GM12878 (cell line): ENCODE measurements around the gene STX8. TPM values are rescaled to one million over a fixed set of nuclear protein-coding genes. Genes with fewer than 3 reads are reported as not detected.

ENCODE experiments used
- ATAC-seq: fragments of 200-7000 bp; cut with Tn5 transposase; 3 replicates; pipeline ENCODE4 v1.9.1; 2020; ENCODE audit warnings: mild to moderate bottlenecking, moderate library complexity
- BruUV-seq: library from RNA; stranded (reverse); fragments of 400-500 nt; replicated peaks from 2 replicates; lab custom pipeline; 2021; lab: Mats Ljungman, UMichigan
- CTCF ChIA-PET: fragments of 300-600 bp; sonication (Branson Sonifier 250); formaldehyde crosslinking; extraction: SDS; loops from one replicate; lab custom pipeline; 2021; ENCODE audit warnings: inconsistent platforms; lab: Yijun Ruan, JAX
- POLR2A ChIA-PET: fragments of 350-600 bp; formaldehyde crosslinking; extraction: SDS; loops from one replicate; lab custom pipeline; 2021; ENCODE audit warnings: inconsistent platforms; lab: Charles Lee
- RAD21 ChIA-PET: fragments of 300-600 bp; sonication (Branson Sonifier 250); formaldehyde crosslinking; loops from one replicate; lab custom pipeline; 2023; ENCODE audit warnings: antibody characterized with exemption; ENCODE audit not compliant: unreplicated experiment; lab: Charles Lee
- SMC1A ChIA-PET: fragments of 300-600 bp; sonication (Branson Sonifier 250); formaldehyde crosslinking; loops from one replicate; lab custom pipeline; 2023; ENCODE audit not compliant: unreplicated experiment, uncharacterized antibody; lab: Charles Lee
- DNase-seq: peaks from one replicate; pipeline ENCODE4 v3.0.0-alpha.2; 2011; ENCODE audit warnings: low read depth, low spot score
- FAIRE-seq: peaks from 3 replicates; lab custom pipeline; 2011; peaks lifted over from hg19 to GRCh38; lab: Jason Lieb, UNC
- H2AFZ ChIP-seq: 2 replicates; pipeline ENCODE4 v1.6.0; 2011; ENCODE audit warnings: low read depth, low read length, control low read depth; ENCODE audit not compliant: control insufficient read depth
- H3K27ac ChIP-seq: 2 replicates; pipeline ENCODE4 v1.5.1; 2011; ENCODE audit warnings: control low read depth; ENCODE audit not compliant: control insufficient read depth, insufficient read depth
- H3K27me3 ChIP-seq, 2 experiments: replicated peaks in 1 of 2; 2 replicates each; pipeline versions ENCODE4 v1.6.0 to v1.6.1; 2011; ENCODE audit warnings: low read length in 1 of 2; ENCODE audit not compliant: control insufficient read depth in 2 of 2, insufficient read depth in 2 of 2
- H3K36me3 ChIP-seq, 2 experiments: 2 replicates each; pipeline ENCODE4 v1.5.1; 2011; ENCODE audit warnings: low read length in 1 of 2; ENCODE audit not compliant: control insufficient read depth in 2 of 2, insufficient read depth in 2 of 2
- H3K4me1 ChIP-seq: 2 replicates; pipeline ENCODE4 v1.6.1; 2011; ENCODE audit warnings: mild to moderate bottlenecking, low read length, moderate library complexity, mixed read lengths; ENCODE audit not compliant: control insufficient read depth, insufficient read depth
- H3K4me2 ChIP-seq: 2 replicates; pipeline ENCODE4 v1.6.0; 2011; ENCODE audit warnings: control low read depth; ENCODE audit not compliant: control insufficient read depth, insufficient read depth
- H3K4me3 ChIP-seq: fragments of 200-600 bp; sonication (generic); 2 replicates; pipeline ENCODE4 v1.5.1; 2016
- H3K79me2 ChIP-seq: 2 replicates; pipeline ENCODE4 v1.6.0; 2011; ENCODE audit warnings: low read length; ENCODE audit not compliant: control insufficient read depth, insufficient read depth
- H3K9ac ChIP-seq: 2 replicates; pipeline ENCODE4 v1.8.0; 2011; ENCODE audit warnings: low read length, control low read depth, mixed read lengths; ENCODE audit not compliant: control insufficient read depth, insufficient read depth
- H3K9me3 ChIP-seq: replicated peaks from 3 replicates; pipeline ENCODE4 v1.5.1; 2011; ENCODE audit warnings: mild to moderate bottlenecking, low read length; ENCODE audit not compliant: control insufficient read depth, insufficient read depth
- H4K20me1 ChIP-seq: 2 replicates; pipeline ENCODE4 v1.6.0; 2011; ENCODE audit not compliant: control insufficient read depth, insufficient read depth
- CTCF ChIP-seq, 3 experiments: IDR thresholded peaks in 2 of 3; conservative IDR thresholded peaks in 1 of 3; 2 replicates each; pipeline ENCODE4 v1.5.1; 2011; ENCODE audit warnings: low read depth in 3 of 3, low read length in 3 of 3, mild to moderate bottlenecking in 3 of 3, control low read depth in 2 of 3, moderate library complexity in 2 of 3, inconsistent platforms in 1 of 3, mixed read lengths in 1 of 3; ENCODE audit not compliant: control insufficient read depth in 2 of 3, insufficient read depth in 1 of 3; ENCODE audit errors: extremely low read depth in 1 of 3
- EED ChIP-seq: sonication (generic); IDR thresholded peaks from 2 replicates; pipeline ENCODE4 v1.6.1; 2016; ENCODE audit warnings: antibody characterized with exemption, low read depth
- EGR1 ChIP-seq, 2 experiments: IDR thresholded peaks; 1 replicate in 1 of 2; 2 replicates in 1 of 2; pipeline ENCODE4 v1.6.1; 2011 to 2012; ENCODE audit warnings: low read depth in 2 of 2, low read length in 2 of 2, borderline replicate concordance in 1 of 2, mild to moderate bottlenecking in 1 of 2, moderate library complexity in 1 of 2
- ETV6 ChIP-seq, 2 experiments: fragments of 450-650 bp in 1 of 2; IDR thresholded peaks in 1 of 2; conservative IDR thresholded peaks in 1 of 2; 2 replicates each; pipeline ENCODE4 v1.6.1; 2014; ENCODE audit warnings: antibody characterized with exemption in 1 of 2, borderline replicate concordance in 1 of 2, low read depth in 1 of 2, mild to moderate bottlenecking in 1 of 2, moderate library complexity in 1 of 2
- MAX ChIP-seq: IDR thresholded peaks from 2 replicates; pipeline ENCODE4 v1.6.1; 2012; ENCODE audit warnings: low read depth, low read length, improper control_type of control experiment
- PAX8 ChIP-seq: fragments of 450-650 bp; IDR thresholded peaks from 2 replicates; pipeline ENCODE4 v1.6.1; 2017; ENCODE audit warnings: mild to moderate bottlenecking, moderate library complexity
- PBX3 ChIP-seq: IDR thresholded peaks from 2 replicates; pipeline ENCODE4 v1.6.1; 2011; ENCODE audit warnings: mild to moderate bottlenecking, low read depth, low read length, moderate library complexity; ENCODE audit not compliant: insufficient replicate concordance
- POLR2A ChIP-seq: IDR thresholded peaks from 2 replicates; pipeline ENCODE4 v1.6.1; 2011; ENCODE audit warnings: low read depth, mild to moderate bottlenecking, low read length
- RCOR1 ChIP-seq: conservative IDR thresholded peaks from 2 replicates; pipeline ENCODE4 v1.6.1; 2012; ENCODE audit warnings: low read depth, low read length, improper control_type of control experiment
- SP1 ChIP-seq: IDR thresholded peaks from one replicate; pipeline ENCODE4 v1.6.1; 2011; ENCODE audit warnings: low read depth, low read length
- TCF3 ChIP-seq: IDR thresholded peaks from 2 replicates; pipeline ENCODE4 v1.6.1; 2012; ENCODE audit warnings: low read depth, mild to moderate bottlenecking, low read length, borderline replicate concordance; ENCODE audit not compliant: insufficient read depth
- ZBTB11 ChIP-seq: fragments of 450-650 bp; formaldehyde crosslinking; IDR thresholded peaks from 2 replicates; pipeline ENCODE4 v1.5.0; 2022; ENCODE audit warnings: mild to moderate bottlenecking, missing genetic modification characterization
- in situ Hi-C: fragments of 300-500 bp; cut with MboI; formaldehyde crosslinking; loops from 9 replicates; pipeline ENCODE4 v1.14.3; 2018; ENCODE audit warnings: mixed read lengths
- intact Hi-C: fragments of 100-400 bp; cut with micrococcal nuclease; formaldehyde crosslinking; loops from one replicate; pipeline ENCODE4 v1.14.2; 2022; ENCODE audit not compliant: unreplicated experiment
- polyA plus RNA-seq, 11 experiments: library from polyadenylated mRNA; depleted of rRNA in 4 of 11; unstranded in 6 of 11; stranded (reverse) in 5 of 11; fragments of >200 nt; fragmentation: Nextera tagmentation in 4 of 11; fragmentation: Illumina TruSeq in 1 of 11; extraction: Ambion mirVana in 4 of 11; extraction: Trizol in 1 of 11; gene quantifications; 1 replicate in 1 of 11; 2 replicates in 10 of 11; pipeline versions ENCODE4 v1.2.1 to v1.2.3, GENCODE V29; 2011 to 2016; ENCODE audit warnings: inconsistent platforms in 2 of 11, missing spikeins in 2 of 11, low read depth in 1 of 11
- total RNA-seq, 4 experiments: library from RNA; depleted of rRNA in 3 of 4; stranded (reverse); fragments of >200 nt in 3 of 4; fragmentation: Illumina TruSeq in 1 of 4; extraction: Trizol in 1 of 4; gene quantifications; 2 replicates each; pipeline versions ENCODE4 v1.2.1 to v1.2.3, GENCODE V29; 2013 to 2021

STX8 gene
- total and polyA plus RNA-seq, 10 of the 15 experiments (the other 5 are each of a cell fraction or from before 2014, with no cell fraction given): 47.9 to 151 (median 72.9) TPM

GRCh38 chr17:9564104-9564503 lies 11.5 kb downstream of the STX8 start:
- no peaks in the 10 kb centered on the region for H4K20me1 ChIP-seq
- no peak overlapping the region for H2AFZ ChIP-seq
- H3K4me3 ChIP-seq: no peak overlapping the region
- peaks cover 4% of the 10 kb centered on the region; the same call in 1 of the 2 replicates for H3K4me1 ChIP-seq
- CTCF ChIA-PET: interaction anchor here (0.9 to 2.0 kb wide), 2 partner anchors 9 to 17 kb away, joined by 3 to 6 read pairs; no protein-coding TSS in a partner anchor
- TF ChIP-seq POLR2A (no peak), ETV6 (conservative IDR thresholded peaks at IDR 0.05 in 1 of 2, IDR thresholded peaks at IDR 0.05 in 1 of 2; ENCODE audit: borderline replicate concordance in 1 of 2, low read depth in 1 of 2) (no peak), MAX (no peak), EED (no peak), RCOR1 (no peak), TCF3 (no peak), PBX3 (no peak), ZBTB11 (CRISPR knock-in tag) (no peak), EGR1 (IDR thresholded peaks at IDR 0.05; ENCODE audit: borderline replicate concordance in 1 of 2, low read depth in 2 of 2, low read length in 2 of 2) (no peak), CTCF (IDR thresholded peaks at IDR 0.05 in 2 of 3, conservative IDR thresholded peaks at IDR 0.05 in 1 of 3; ENCODE audit: control insufficient read depth in 2 of 3, extremely low read depth in 1 of 3, insufficient read depth in 1 of 3, low read depth in 3 of 3, low read length in 3 of 3) (no peak), PAX8 (no peak), SP1 (no peak)
- H3K79me2 ChIP-seq: no peaks in the 10 kb centered on the region
- no peaks in the 10 kb centered on the region for H3K27me3 ChIP-seq
- intact Hi-C loops (no loop called here), in situ Hi-C loops (no loop called here)
- peaks cover 0 to 6% of the 10 kb centered on the region in 2 experiments; a peak in 3 of 4 replicates for H3K36me3 ChIP-seq
- H3K9ac ChIP-seq: no peak overlapping the region
- H3K9me3 ChIP-seq: peaks cover 2% of the 10 kb centered on the region; the same call in 2 of the 3 replicates
- SMC1A ChIA-PET: no interaction called here
- H3K27ac ChIP-seq: no peak overlapping the region
- RAD21 ChIA-PET: interaction anchor here (1.0 kb wide), 1 partner anchor 12 kb away, joined by 4 read pairs; no protein-coding TSS in a partner anchor
- ATAC-seq (no peak), FAIRE-seq (no peak), DNase-seq (no peak)
- POLR2A ChIA-PET: no interaction called here
- no TSS peak for BruUV-seq
- H3K4me2 ChIP-seq: no peak overlapping the region
